Activated CD4-positive, alpha-beta memory T cell treated with anti-CD3 and anti-CD28 coated beads for 36 hours (primary cell): ENCODE results near the gene KATNBL1. TPM values are rescaled to one million over a fixed set of nuclear protein-coding genes. Genes with fewer than 3 reads are reported as not detected.
"Not testable (repeated sequence)": the region's sequence is repeated elsewhere in the genome, so short reads cannot be mapped to it uniquely, and the experiment has no call there.

Source experiments
- CTCF ChIA-PET: fragments of 350-600 bp; sonication (Branson Sonifier 250); formaldehyde crosslinking; loops from one replicate; lab custom pipeline; 2021; ENCODE audit warnings: antibody characterized with exemption, inconsistent platforms; lab: Charles Lee
- POLR2A ChIA-PET: fragments of 350-600 bp; sonication (Branson Sonifier 250); formaldehyde crosslinking; loops from one replicate; lab custom pipeline; 2021; ENCODE audit warnings: antibody characterized with exemption; lab: Charles Lee
- DNase-seq: peaks from one replicate; pipeline ENCODE4 v3.0.0-alpha.2; 2020
- H3K27ac Mint-ChIP-seq: one replicate; pipeline ENCODE4 v1.8.0; 2021; ENCODE audit warnings: mixed read lengths
- H3K27me3 Mint-ChIP-seq: one replicate; pipeline ENCODE4 v1.8.0; 2021; ENCODE audit warnings: mixed read lengths
- H3K36me3 Mint-ChIP-seq: one replicate; pipeline ENCODE4 v1.8.0; 2021; ENCODE audit warnings: mixed read lengths
- H3K4me1 Mint-ChIP-seq: one replicate; pipeline ENCODE4 v1.8.0; 2021; ENCODE audit warnings: low read depth, mixed read lengths
- H3K4me3 Mint-ChIP-seq: one replicate; pipeline ENCODE4 v1.8.0; 2021; ENCODE audit warnings: mild to moderate bottlenecking, mixed read lengths
- H3K9me3 Mint-ChIP-seq: one replicate; pipeline ENCODE4 v1.8.0; 2021; ENCODE audit warnings: mixed read lengths
- intact Hi-C: fragments of 100-400 bp; cut with micrococcal nuclease; formaldehyde crosslinking; loops from one replicate; pipeline ENCODE4 v1.15.1; 2023
- total RNA-seq, 2 experiments: library from RNA; stranded (reverse); gene quantifications; one replicate each; pipeline ENCODE4 v1.2.3, GENCODE V29; 2021

Gene KATNBL1
- total RNA-seq, 2 experiments from 2014 or later: 44.7 to 56.7 TPM

GRCh38 chr15:34132881-34133280 lies 77.0 kb downstream of the KATNBL1 start:
- DNase-seq: no peak
- H3K36me3 Mint-ChIP-seq: no peaks in the 10 kb centered on the region
- CTCF ChIA-PET: no interaction called here
- POLR2A ChIA-PET: no interaction called here
- no peaks in the 10 kb centered on the region for H3K4me1 Mint-ChIP-seq
- no peaks in the 10 kb centered on the region for H3K27me3 Mint-ChIP-seq
- no peak overlapping the region for H3K4me3 Mint-ChIP-seq
- H3K9me3 Mint-ChIP-seq: no peaks in the 10 kb centered on the region
- intact Hi-C loops: no loop called here
- H3K27ac Mint-ChIP-seq: no peak overlapping the region

- POLR2A ChIA-PET: interaction anchor here (0.6 kb wide), 1 partner anchor 90 kb away, joined by 4 read pairs; the partner anchor contains the start of gene AVEN
- CTCF ChIA-PET: no interaction called here
- intact Hi-C loops: no loop called here
- Mint-ChIP-seq H3K27ac (no peak overlapping the region), H3K27me3 (no peaks in the 10 kb centered on the region), H3K36me3 (no peaks in the 10 kb centered on the region), H3K4me3 (no peak overlapping the region), H3K9me3 (no peaks in the 10 kb centered on the region), H3K4me1 (no peaks in the 10 kb centered on the region)
- no peak for DNase-seq
Observed at GRCh38 chr15:34128898-34129297, 81.0 kb downstream of the KATNBL1 start.

- Mint-ChIP-seq H3K4me3 (no peak overlapping the region), H3K9me3 (no peaks in the 10 kb centered on the region), H3K27ac (no peak overlapping the region), H3K4me1 (no peaks in the 10 kb centered on the region), H3K36me3 (no peaks in the 10 kb centered on the region), H3K27me3 (no peaks in the 10 kb centered on the region)
- ChIA-PET CTCF (interaction anchor here (1.2 to 1.5 kb wide), 3 partner anchors 16 to 461 kb away, joined by 3 read pairs; no protein-coding TSS in a partner anchor), POLR2A (no interaction called here)
- intact Hi-C loops: no loop called here
- DNase-seq: no peak
Observed at GRCh38 chr15:34126522-34126921, 83.4 kb downstream of the KATNBL1 start.

GRCh38 chr15:34125945-34126344 lies 84.0 kb downstream of the KATNBL1 start:
- intact Hi-C loops: no loop called here
- ChIA-PET CTCF (interaction anchor here (1.2 to 1.5 kb wide), 3 partner anchors 16 to 462 kb away, joined by 3 read pairs; no protein-coding TSS in a partner anchor), POLR2A (no interaction called here)
- no peaks in the 10 kb centered on the region for H3K36me3 Mint-ChIP-seq
- H3K9me3 Mint-ChIP-seq: no peaks in the 10 kb centered on the region
- peaks cover 1% of the 10 kb centered on the region for H3K27me3 Mint-ChIP-seq
- DNase-seq: no peak
- no peaks in the 10 kb centered on the region for H3K4me1 Mint-ChIP-seq
- H3K27ac Mint-ChIP-seq: no peak overlapping the region
- no peak overlapping the region for H3K4me3 Mint-ChIP-seq

GRCh38 chr15:34124651-34125050 lies 85.2 kb downstream of the KATNBL1 start:
- ChIA-PET POLR2A (no interaction called here), CTCF (interaction anchor here (0.5 kb wide), 1 partner anchor 93 kb away, joined by 3 read pairs; no protein-coding TSS in a partner anchor)
- Mint-ChIP-seq H3K27me3 (peaks cover 7% of the 10 kb centered on the region), H3K27ac (no peak overlapping the region), H3K9me3 (no peaks in the 10 kb centered on the region), H3K4me1 (no peaks in the 10 kb centered on the region), H3K4me3 (no peak overlapping the region), H3K36me3 (no peaks in the 10 kb centered on the region)
- intact Hi-C loops: no loop called here
- no peak for DNase-seq

GRCh38 chr15:34122771-34123183 lies 87.1 kb downstream of the KATNBL1 start:
- H3K9me3 Mint-ChIP-seq: no peaks in the 10 kb centered on the region
- POLR2A ChIA-PET: no interaction called here
- CTCF ChIA-PET: interaction anchor here (0.8 kb wide), 1 partner anchor 59 kb away, joined by 3 read pairs; no protein-coding TSS in a partner anchor

GRCh38 chr15:34121786-34122185 lies 88.1 kb downstream of the KATNBL1 start:
- CTCF ChIA-PET, H3K27ac Mint-ChIP-seq, H3K9me3 Mint-ChIP-seq, intact Hi-C loops, H3K4me1 Mint-ChIP-seq, DNase-seq, H3K4me3 Mint-ChIP-seq, H3K36me3 Mint-ChIP-seq, POLR2A ChIA-PET: not testable (repeated sequence)
- H3K27me3 Mint-ChIP-seq: peaks cover 14% of the 10 kb centered on the region

More at GRCh38 chr15:34122771-34123183, 87.1 kb downstream of the KATNBL1 start:
- no peak for DNase-seq
- intact Hi-C loops: no loop called here
- H3K4me3 Mint-ChIP-seq: no peak overlapping the region
- peaks cover 10% of the 10 kb centered on the region for H3K27me3 Mint-ChIP-seq
- no peak overlapping the region for H3K27ac Mint-ChIP-seq
- H3K4me1 Mint-ChIP-seq: no peaks in the 10 kb centered on the region
- H3K36me3 Mint-ChIP-seq: no peaks in the 10 kb centered on the region

GRCh38 chr15:34120420-34120819 lies 89.5 kb downstream of the KATNBL1 start:
- H3K36me3 Mint-ChIP-seq, DNase-seq, POLR2A ChIA-PET, H3K4me1 Mint-ChIP-seq, CTCF ChIA-PET, H3K4me3 Mint-ChIP-seq, H3K27ac Mint-ChIP-seq, H3K9me3 Mint-ChIP-seq, intact Hi-C loops: not testable (repeated sequence)
- H3K27me3 Mint-ChIP-seq: peaks cover 15% of the 10 kb centered on the region

GRCh38 chr15:34119291-34119690 lies 90.6 kb downstream of the KATNBL1 start:
- ChIA-PET CTCF (no interaction called here), POLR2A (no interaction called here)
- DNase-seq: no peak
- H3K4me1 Mint-ChIP-seq: no peaks in the 10 kb centered on the region
- intact Hi-C loops: no loop called here
- H3K9me3 Mint-ChIP-seq: no peaks in the 10 kb centered on the region
- H3K36me3 Mint-ChIP-seq: no peaks in the 10 kb centered on the region
- no peak overlapping the region for H3K4me3 Mint-ChIP-seq
- H3K27me3 Mint-ChIP-seq: peaks cover 18% of the 10 kb centered on the region
- no peak overlapping the region for H3K27ac Mint-ChIP-seq

- no peak for DNase-seq
- POLR2A ChIA-PET: no interaction called here
- intact Hi-C loops: no loop called here
- CTCF ChIA-PET: interaction anchor here (0.6 kb wide), 1 partner anchor 380 kb away, joined by 3 read pairs; no protein-coding TSS in a partner anchor
- peaks cover 20% of the 10 kb centered on the region for H3K27me3 Mint-ChIP-seq
- no peaks in the 10 kb centered on the region for H3K4me1 Mint-ChIP-seq
- H3K36me3 Mint-ChIP-seq: no peaks in the 10 kb centered on the region
- no peak overlapping the region for H3K4me3 Mint-ChIP-seq
- H3K9me3 Mint-ChIP-seq: no peaks in the 10 kb centered on the region
- no peak overlapping the region for H3K27ac Mint-ChIP-seq
Observed at GRCh38 chr15:34116620-34117019, 93.3 kb downstream of the KATNBL1 start.

- ChIA-PET POLR2A (no interaction called here), CTCF (no interaction called here)
- intact Hi-C loops: no loop called here
- Mint-ChIP-seq H3K4me3 (no peak overlapping the region), H3K27me3 (peaks cover 13% of the 10 kb centered on the region), H3K36me3 (no peaks in the 10 kb centered on the region), H3K27ac (no peak overlapping the region), H3K9me3 (no peaks in the 10 kb centered on the region), H3K4me1 (no peaks in the 10 kb centered on the region)
- no peak for DNase-seq
Observed at GRCh38 chr15:34114739-34115138, 95.2 kb downstream of the KATNBL1 start.

- Mint-ChIP-seq H3K27ac (no peak overlapping the region), H3K9me3 (no peaks in the 10 kb centered on the region), H3K4me1 (no peaks in the 10 kb centered on the region), H3K4me3 (no peak overlapping the region), H3K27me3 (peaks cover 13% of the 10 kb centered on the region), H3K36me3 (no peaks in the 10 kb centered on the region)
- POLR2A ChIA-PET: no interaction called here
- no peak for DNase-seq
- intact Hi-C loops: no loop called here
- CTCF ChIA-PET: no interaction called here
Observed at GRCh38 chr15:34114215-34114614, 95.7 kb downstream of the KATNBL1 start.

- Mint-ChIP-seq H3K9me3 (no peaks in the 10 kb centered on the region), H3K27ac (no peak overlapping the region), H3K27me3 (peaks cover 5% of the 10 kb centered on the region), H3K4me1 (no peaks in the 10 kb centered on the region), H3K36me3 (no peaks in the 10 kb centered on the region), H3K4me3 (no peak overlapping the region)
- ChIA-PET CTCF (interaction anchor here (0.7 to 6.5 kb wide), 3 partner anchors 86 to 476 kb away, joined by 3 to 98 read pairs (median 14); partner anchors contain the start of gene KATNBL1), POLR2A (interaction anchor here (0.7 kb wide), 1 partner anchor 8 kb away, joined by 4 read pairs; no protein-coding TSS in a partner anchor)
- no peak for DNase-seq
- intact Hi-C loops: no loop called here
Observed at GRCh38 chr15:34111488-34111887, 98.4 kb downstream of the KATNBL1 start.
